Mesodermal cell (in vitro differentiated cells): ENCODE data around the gene ARID1B.

Experiments
- H3K27ac ChIP-seq: 2 replicates; pipeline ENCODE4 v1.7.0; 2013; ENCODE audit warnings: mild to moderate bottlenecking, low read depth, low read length, moderate library complexity; ENCODE audit not compliant: severe bottlenecking
- H3K36me3 ChIP-seq: 2 replicates; pipeline ENCODE4 v1.7.1; 2013; ENCODE audit warnings: mild to moderate bottlenecking, low read length, moderate library complexity; ENCODE audit not compliant: control insufficient read depth, insufficient read depth
- H3K4me1 ChIP-seq: one replicate; pipeline ENCODE4 v1.7.1; 2013; ENCODE audit warnings: mild to moderate bottlenecking, low read length; ENCODE audit not compliant: insufficient read depth, control insufficient read depth, poor library complexity, severe bottlenecking
- H3K4me3 ChIP-seq: 2 replicates; pipeline ENCODE4 v1.7.0; 2013; ENCODE audit warnings: low read length, control low read depth, mild to moderate bottlenecking; ENCODE audit not compliant: insufficient read depth, poor library complexity, severe bottlenecking; ENCODE audit errors: extremely low read depth
- H3K9me3 ChIP-seq: 2 replicates; pipeline ENCODE4 v1.7.1; 2013; ENCODE audit warnings: mild to moderate bottlenecking, low read length, moderate library complexity; ENCODE audit not compliant: control insufficient read depth
- WGBS, 2 experiments: methylation state at CpG; one replicate each; pipeline ENCODE4 v1.1.5; 2013; ENCODE audit warnings: missing lambda C conversion rate in 2 of 2; ENCODE audit not compliant: insufficient coverage in 2 of 2; 5-methylcytosine and 5-hydroxymethylcytosine counted together

Gene ARID1B

GRCh38 chr6:157224951-157225574, 447.9 kb downstream of the ARID1B start:
- no peaks in the 10 kb centered on the region for H3K36me3 ChIP-seq
- H3K4me3 ChIP-seq = no peak overlapping the region
- no peak overlapping the region for H3K27ac ChIP-seq
- H3K9me3 ChIP-seq = no peaks in the 10 kb centered on the region
- 92 to 93% methylated on average over 23 to 25 of the region's 26 CpGs for WGBS, 2 experiments
- peaks cover 5% of the 10 kb centered on the region for H3K4me1 ChIP-seq

GRCh38 chr6:157225575-157225995, 448.4 kb downstream of the ARID1B start:
- no peaks in the 10 kb centered on the region for H3K9me3 ChIP-seq
- H3K27ac ChIP-seq = no peak overlapping the region
- 97% methylated on average over 10 to 11 of the region's 12 CpGs for WGBS, 2 experiments
- peaks cover 5% of the 10 kb centered on the region for H3K4me1 ChIP-seq
- no peak overlapping the region for H3K4me3 ChIP-seq
- no peaks in the 10 kb centered on the region for H3K36me3 ChIP-seq

- Histone ChIP-seq H3K9me3 (no peaks in the 10 kb centered on the region), H3K4me1 (peaks cover 5% of the 10 kb centered on the region), H3K4me3 (no peak overlapping the region), H3K27ac (no peak overlapping the region), H3K36me3 (no peaks in the 10 kb centered on the region)
- WGBS, 2 experiments = 95% methylated on average over 1 to 3 of the region's 4 CpGs
These were observed 448.9 kb downstream of the ARID1B start for GRCh38 chr6:157226026-157226625.

- peaks cover 5% of the 10 kb centered on the region for H3K4me1 ChIP-seq
- no peaks in the 10 kb centered on the region for H3K9me3 ChIP-seq
- H3K36me3 ChIP-seq = no peaks in the 10 kb centered on the region
- H3K4me3 ChIP-seq = no peak overlapping the region
- WGBS, 2 experiments = 70 to 81% methylated on average over 4 of the region's 4 CpGs
- H3K27ac ChIP-seq = no peak overlapping the region
These were observed 449.6 kb downstream of the ARID1B start for GRCh38 chr6:157226761-157227160.

GRCh38 chr6:157227202-157228166, 450.3 kb downstream of the ARID1B start:
- no peak overlapping the region for H3K27ac ChIP-seq
- H3K36me3 ChIP-seq = no peaks in the 10 kb centered on the region
- H3K9me3 ChIP-seq = no peaks in the 10 kb centered on the region
- WGBS, 2 experiments = 91 to 92% methylated on average over 30 of the region's 36 CpGs
- H3K4me1 ChIP-seq = peaks cover 3% of the 10 kb centered on the region
- H3K4me3 ChIP-seq = no peak overlapping the region

- Histone ChIP-seq H3K4me3 (no peak overlapping the region), H3K27ac (no peak overlapping the region), H3K9me3 (no peaks in the 10 kb centered on the region), H3K4me1 (no peaks in the 10 kb centered on the region), H3K36me3 (no peaks in the 10 kb centered on the region)
- 82 to 83% methylated on average over 16 to 23 of the region's 23 CpGs for WGBS, 2 experiments
These were observed 451.4 kb downstream of the ARID1B start for GRCh38 chr6:157228426-157229131.

GRCh38 chr6:157229132-157229618, 452.0 kb downstream of the ARID1B start:
- Histone ChIP-seq H3K4me3 (no peak overlapping the region), H3K9me3 (no peaks in the 10 kb centered on the region), H3K27ac (no peak overlapping the region), H3K4me1 (no peaks in the 10 kb centered on the region), H3K36me3 (no peaks in the 10 kb centered on the region)
- 58 to 63% methylated on average over 6 to 8 of the region's 8 CpGs for WGBS, 2 experiments

GRCh38 chr6:157229713-157230112, 452.5 kb downstream of the ARID1B start:
- Histone ChIP-seq H3K4me3 (no peak overlapping the region), H3K27ac (no peak overlapping the region)
- WGBS, 2 experiments = 31 to 60% methylated on average over 4 of the region's 8 CpGs

GRCh38 chr6:157230910-157231309, 453.7 kb downstream of the ARID1B start:
- Histone ChIP-seq H3K36me3 (no peaks in the 10 kb centered on the region), H3K27ac (no peak overlapping the region)
- 90 to 96% methylated on average over 2 to 6 of the region's 9 CpGs for WGBS, 2 experiments

More at GRCh38 chr6:157229713-157230112, 452.5 kb downstream of the ARID1B start:
- no peaks in the 10 kb centered on the region for H3K9me3 ChIP-seq
- no peaks in the 10 kb centered on the region for H3K4me1 ChIP-seq
- no peaks in the 10 kb centered on the region for H3K36me3 ChIP-seq

More at GRCh38 chr6:157230910-157231309, 453.7 kb downstream of the ARID1B start:
- Histone ChIP-seq H3K9me3 (no peaks in the 10 kb centered on the region), H3K4me1 (peaks cover 3% of the 10 kb centered on the region), H3K4me3 (no peak overlapping the region)
